Upper lobe of left lung (tissue), 4 donors: ENCODE results near the gene NEDD4L.

Experiments
- CTCF ChIP-seq, 6 experiments: fragments of 450-650 bp in 4 of 6; fragments of 200-600 bp in 2 of 6; sonication (generic) in 2 of 6; IDR thresholded peaks; one replicate each; pipeline ENCODE4 v1.5.1; 2016 to 2019; ENCODE audit warnings: antibody characterized with exemption in 6 of 6
- EP300 ChIP-seq, 4 donors: sonication (generic); formaldehyde crosslinking; IDR thresholded peaks; one replicate each; pipeline ENCODE4 v1.5.1; 2017; ENCODE audit warnings: antibody characterized with exemption in 4 of 4, control low read depth in 2 of 4
- POLR2A ChIP-seq, 4 donors: fragments of 450-650 bp; IDR thresholded peaks; one replicate each; pipeline ENCODE4 v1.5.1; 2016 to 2017; ENCODE audit warnings: antibody characterized with exemption in 4 of 4, mild to moderate bottlenecking in 2 of 4
- POLR2AphosphoS5 ChIP-seq, 2 donors: sonication (generic); formaldehyde crosslinking; IDR thresholded peaks; one replicate each; pipeline ENCODE4 v1.5.1; 2017; ENCODE audit warnings: antibody characterized with exemption in 2 of 2

- TF ChIP-seq CTCF (IDR thresholded peaks at IDR 0.05) (no peak), EP300 (IDR thresholded peaks at IDR 0.05) (no peak), POLR2AphosphoS5 (IDR thresholded peaks at IDR 0.05) (no peak), POLR2A (IDR thresholded peaks at IDR 0.05) (no peak)
Observed at GRCh38 chr18:58144106-58144505, 100.1 kb downstream of the NEDD4L start.
